Measurements from ENCODE around the gene BIRC7.

DNA sequence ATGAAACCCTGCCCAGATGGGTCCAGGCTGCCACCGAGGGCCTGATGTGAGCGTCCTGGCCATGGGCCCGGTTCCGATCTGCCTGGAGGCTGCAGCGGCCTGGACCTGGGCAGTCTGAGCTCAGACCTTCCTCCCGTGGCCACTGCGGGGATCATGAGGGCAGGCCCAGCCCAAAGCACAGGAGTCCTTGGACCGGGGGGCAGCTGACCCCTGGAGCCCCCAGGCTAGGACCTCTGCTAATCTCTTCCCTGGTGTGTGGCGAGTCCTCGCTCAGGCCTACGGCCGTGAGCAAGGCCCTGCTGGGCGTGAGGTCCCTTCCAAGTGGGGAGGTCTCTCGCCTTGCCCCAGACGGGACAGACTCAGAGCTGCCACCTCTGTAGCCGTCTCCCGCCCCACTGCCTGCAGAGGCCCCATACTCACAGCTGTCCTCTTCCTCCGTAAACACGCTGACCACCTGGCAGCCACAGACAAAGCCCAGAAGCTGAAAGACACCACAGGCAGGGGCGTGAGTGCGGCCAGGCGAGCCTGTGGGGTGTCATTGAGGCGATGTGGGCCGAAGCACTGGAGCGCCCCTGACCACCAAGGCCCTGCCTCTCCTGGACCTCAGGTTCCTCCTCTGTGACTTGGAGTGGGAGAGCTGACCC, 8.0 kb downstream of the BIRC7 start:
- TF ChIP-seq EZH2 (IDR thresholded peaks at IDR 0.05; ENCODE audit: borderline replicate concordance, low read length) (no peak), CTCF (IDR thresholded peaks at IDR 0.05; ENCODE audit: low read length) (no peak)

Measured in OCI-LY1 (cell line).